GM19467 (cell line): ENCODE measurements around the gene PCBD1.

Experiments
- ATAC-seq: cut with Tn5 transposase; IDR thresholded peaks from one replicate; pipeline ENCODE4 v1.9.1; 2021; ENCODE audit warnings: mild to moderate bottlenecking, moderate library complexity; ENCODE audit not compliant: unreplicated experiment

Gene PCBD1

DNA sequence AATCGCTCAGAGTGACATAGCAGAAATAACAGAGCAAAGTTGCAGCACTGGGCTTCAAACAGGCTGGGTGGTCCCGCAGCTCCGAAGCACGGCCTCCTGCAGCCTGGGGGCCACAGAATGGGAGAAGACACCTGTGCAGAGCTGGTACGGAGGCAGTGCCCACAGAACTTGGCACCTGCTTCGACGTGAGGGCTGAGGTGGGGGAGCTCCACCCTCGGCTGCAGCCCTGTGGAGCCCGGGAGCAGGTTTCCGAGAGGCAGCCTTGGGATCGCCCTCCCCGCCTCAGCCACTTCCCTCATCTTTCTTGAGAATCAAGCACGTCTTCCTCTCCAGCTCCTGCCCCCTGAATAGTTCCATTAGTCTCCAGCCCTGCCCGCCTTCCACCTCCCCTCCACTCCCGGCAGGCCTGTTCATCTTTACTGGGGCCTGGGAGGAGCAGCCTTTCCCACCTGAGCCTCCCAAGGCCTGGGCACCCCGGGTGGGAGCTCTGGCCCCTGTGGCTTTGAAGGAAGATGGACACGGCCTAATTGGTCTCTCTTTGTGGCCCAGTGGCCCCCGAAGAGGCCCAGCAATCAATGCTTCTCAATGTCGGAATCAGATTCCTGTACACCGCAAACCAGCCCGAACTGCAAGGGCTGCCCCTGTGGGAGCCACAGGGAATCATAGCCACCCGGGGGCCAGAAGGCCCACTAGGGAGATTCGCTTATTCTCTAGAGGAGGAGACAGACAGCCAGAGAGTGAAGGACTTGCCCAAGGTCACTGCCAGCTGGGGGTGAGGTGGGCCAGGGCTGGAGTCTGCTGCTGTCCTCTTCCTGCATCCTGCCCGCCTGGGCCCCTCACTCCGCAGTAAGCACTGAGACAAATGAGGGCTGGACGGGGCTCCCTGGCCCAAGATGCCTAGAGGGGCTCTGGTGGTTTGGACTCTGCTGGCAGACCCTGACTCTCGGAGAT, 17.0 kb upstream of the PCBD1 start:
- ATAC-seq = no peak

DNA sequence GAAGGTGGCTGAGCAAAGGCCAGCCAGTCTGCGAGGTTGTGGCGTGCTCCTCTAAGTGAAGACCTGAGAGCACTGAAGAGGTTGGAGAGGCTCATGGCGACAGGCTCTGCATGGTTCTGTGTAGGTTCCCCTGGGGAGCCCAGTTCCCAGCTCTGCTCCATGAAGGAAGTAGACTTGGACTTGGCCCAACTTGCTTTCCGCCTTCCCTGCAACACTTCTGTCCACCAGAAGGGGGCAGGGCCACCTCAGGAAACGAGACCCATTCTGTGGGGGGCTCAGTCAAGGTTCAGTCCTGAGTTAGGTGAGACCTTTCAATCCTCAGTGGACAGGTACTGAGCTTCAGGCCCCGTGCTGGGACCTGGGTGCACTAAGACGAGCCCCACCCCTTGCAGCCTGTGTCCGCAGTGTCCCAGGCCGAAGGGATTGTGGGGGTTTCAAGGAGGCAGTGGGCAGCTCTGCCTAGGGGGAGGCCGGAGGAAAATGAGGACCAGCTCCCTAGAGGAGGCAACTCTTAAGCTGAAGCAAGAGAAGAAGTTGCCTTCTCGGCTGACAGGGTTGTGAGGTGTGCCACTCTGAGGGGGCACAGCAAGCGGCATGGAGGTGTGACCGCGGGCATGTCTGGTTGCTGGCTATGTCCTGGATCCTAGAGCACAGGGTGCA, 15.0 kb upstream of the PCBD1 start:
- no peak for ATAC-seq

GRCh38 chr10:70902661-70903261, 14.4 kb upstream of the PCBD1 start:
- ATAC-seq = no peak

GRCh38 chr10:70901276-70901878, 13.0 kb upstream of the PCBD1 start:
- no peak for ATAC-seq

GRCh38 chr10:70899096-70899495, 10.7 kb upstream of the PCBD1 start:
- ATAC-seq = no peak

DNA sequence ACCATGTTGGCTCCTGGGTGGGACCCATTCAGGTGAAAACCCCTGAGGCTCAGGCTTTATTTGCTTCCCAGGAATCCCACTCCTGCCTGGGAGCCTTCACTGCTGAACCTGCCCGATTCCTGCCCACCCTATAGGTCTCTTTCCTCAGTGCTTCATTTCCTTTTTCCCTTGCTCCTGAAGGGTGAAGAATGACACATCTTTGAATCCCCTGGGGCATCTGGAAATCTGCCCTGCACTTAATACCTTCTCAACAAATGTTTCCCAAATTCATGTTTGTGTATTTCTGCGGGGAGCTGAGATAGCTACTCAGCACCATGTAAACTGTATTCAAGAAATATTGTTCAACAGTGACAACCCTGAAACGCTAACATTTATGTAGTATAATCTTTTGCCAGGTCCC, 10.3 kb upstream of the PCBD1 start:
- no peak for ATAC-seq

DNA sequence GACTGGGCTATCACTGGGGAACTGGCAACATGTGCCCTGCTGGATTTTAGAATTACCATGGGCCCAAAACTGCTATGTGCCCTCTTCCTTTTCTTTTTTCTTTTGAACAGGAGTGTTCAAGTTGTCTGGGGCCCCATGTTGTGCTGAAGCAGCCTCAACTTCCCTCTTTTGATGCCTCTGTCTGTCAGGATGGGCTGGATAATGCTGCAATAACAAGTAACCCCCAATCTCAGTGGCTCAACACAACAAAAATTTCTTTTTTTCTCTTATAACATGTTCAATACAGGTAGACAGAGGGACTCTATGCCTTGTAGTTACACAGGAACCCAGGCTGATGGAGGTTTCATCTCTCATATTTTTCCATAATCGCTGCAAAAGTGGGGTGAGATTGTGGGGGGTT, 8.2 kb upstream of the PCBD1 start:
- ATAC-seq = no peak

DNA sequence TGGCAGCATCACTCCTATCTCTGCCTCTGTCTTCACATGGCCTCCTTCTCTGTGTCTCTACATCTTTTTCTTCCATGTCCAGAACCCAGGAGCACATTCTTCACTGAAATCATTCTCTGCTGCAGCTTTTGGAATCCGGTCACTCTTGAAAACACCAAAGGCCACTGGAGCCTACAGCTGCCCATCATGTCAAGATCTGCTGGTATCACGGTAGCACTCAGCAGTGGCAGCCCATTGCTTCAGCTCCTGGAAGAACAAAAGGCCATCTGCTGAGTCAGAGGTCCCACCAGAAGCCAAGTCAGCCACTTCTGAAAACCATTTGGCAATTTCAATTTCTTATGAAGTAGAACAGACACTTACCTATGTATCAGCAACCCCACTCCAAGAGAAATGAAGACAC, 6.1 kb upstream of the PCBD1 start:
- no peak for ATAC-seq

DNA sequence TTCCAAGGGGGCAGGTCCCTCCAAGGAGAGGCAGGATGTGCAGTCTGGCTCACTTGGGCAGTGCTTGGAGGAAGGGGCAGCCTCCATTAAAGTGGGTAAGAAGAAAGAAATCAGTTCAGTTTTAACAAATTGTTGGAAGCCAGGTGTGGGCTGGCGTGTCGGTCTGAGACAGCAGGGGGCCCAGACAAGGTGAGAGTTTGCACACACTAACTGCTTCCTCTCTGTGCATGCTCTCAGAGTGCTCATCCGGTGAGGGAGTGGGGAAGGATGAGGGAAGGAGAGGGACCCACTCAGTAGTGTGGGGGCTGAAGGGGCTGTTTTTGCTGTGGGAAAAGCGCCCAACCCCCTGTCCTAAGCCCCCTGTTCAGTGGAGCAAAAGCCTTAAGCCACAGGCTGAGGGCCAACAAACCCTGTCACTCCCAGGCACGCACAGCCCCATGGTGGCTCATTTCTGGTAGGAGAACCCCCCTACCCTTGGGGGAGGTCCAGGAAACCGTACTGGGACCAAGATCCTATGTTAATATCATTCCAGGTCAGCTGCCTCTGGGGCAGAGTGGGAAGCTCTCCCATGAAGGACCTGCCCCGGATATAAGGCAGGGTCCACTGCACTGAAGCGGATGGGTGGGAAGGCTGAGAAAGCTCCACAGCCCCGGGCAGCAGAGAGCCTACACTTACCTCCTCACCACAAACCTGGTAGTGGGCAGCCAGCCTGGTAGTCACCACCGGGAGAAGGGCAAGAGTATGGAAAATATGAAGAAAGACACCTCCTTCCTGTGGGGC, 5.1 kb upstream of the PCBD1 start:
- no peak for ATAC-seq

DNA sequence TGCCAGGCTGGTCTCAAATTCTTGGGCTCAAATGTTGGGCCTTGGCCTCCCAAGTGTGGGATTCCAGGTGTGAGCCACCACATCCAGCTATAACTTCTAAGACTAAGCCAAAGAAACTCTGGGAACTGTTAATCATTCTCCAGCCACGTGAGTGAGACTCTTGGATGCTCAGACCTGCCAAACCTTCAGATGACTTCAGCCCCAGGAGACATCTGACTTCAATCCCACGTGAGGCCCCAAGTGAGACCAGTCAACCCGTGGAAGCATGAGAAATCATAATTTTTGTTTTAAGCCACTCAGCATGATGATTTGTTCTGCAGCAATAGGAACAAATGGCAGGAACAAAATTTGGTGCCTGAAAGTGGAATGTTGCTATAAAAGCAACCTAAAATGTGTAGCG, 4.3 kb upstream of the PCBD1 start:
- no peak for ATAC-seq

GRCh38 chr10:70891627-70892026, 3.3 kb upstream of the PCBD1 start:
- ATAC-seq = no peak

DNA sequence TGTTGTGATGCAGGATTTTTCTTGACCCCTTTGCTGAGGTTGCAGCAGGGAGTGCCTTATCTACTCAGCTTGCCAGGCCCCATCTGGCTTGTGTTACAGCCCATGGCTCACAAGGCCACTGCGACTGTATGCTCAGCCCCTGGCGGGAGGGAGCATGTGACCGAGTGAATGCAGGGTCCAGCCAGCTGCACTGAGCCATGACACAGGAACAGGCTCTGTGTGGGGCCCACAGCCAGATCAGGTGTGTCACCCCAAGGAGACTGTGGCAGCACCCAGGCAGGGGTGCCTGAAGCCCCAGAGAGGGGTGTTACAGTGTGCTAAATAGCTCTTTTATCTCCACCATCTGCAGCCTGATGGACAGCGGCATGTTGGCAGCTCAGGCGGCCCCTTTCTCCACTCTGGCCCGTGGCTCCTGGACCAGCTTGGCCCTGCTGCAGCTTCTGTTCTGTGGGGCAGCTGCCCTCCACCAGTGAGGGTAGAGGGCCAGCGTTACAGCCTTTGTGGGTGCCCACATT, 2.6 kb upstream of the PCBD1 start:
- no peak for ATAC-seq

- no peak for ATAC-seq
Measured at GRCh38 chr10:70889291-70889690, 926 bp upstream of the PCBD1 start.

DNA sequence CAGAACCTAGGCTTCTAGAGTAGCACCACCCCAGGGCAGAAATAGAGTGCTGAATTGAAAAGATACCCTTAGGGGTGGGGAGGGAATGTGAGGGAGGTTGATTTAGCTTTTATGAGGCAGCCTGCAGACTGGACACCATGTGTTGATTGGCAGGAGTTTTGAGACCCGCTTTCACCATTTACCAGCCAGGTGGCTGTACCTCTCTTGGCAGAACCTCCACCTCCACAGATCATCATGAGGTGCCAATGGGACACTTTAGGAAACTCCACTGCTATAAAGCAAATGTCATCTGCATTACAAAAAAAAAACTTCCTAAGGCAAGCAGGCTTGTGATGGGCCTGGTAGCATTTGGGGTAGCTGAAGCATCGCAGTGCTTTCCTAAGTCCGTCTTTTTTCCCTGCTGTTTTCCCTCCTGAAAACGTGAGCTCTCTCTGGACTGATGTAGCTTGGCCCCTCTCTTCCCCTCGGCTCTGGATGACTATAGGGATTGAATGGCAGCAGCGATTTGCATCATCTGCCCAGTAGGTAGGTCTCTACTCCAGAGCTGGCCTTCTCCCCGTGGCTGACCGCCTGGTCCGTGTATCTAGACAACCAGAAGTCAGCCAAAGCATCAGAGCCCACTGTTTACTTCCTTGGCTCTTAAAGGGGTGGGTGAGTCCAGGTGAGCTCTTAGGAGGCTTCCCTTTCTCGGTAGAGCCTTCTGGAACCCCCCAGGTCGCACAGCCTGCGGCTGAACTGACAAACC, 1.3 kb downstream of the PCBD1 start:
- ATAC-seq = no peak

DNA sequence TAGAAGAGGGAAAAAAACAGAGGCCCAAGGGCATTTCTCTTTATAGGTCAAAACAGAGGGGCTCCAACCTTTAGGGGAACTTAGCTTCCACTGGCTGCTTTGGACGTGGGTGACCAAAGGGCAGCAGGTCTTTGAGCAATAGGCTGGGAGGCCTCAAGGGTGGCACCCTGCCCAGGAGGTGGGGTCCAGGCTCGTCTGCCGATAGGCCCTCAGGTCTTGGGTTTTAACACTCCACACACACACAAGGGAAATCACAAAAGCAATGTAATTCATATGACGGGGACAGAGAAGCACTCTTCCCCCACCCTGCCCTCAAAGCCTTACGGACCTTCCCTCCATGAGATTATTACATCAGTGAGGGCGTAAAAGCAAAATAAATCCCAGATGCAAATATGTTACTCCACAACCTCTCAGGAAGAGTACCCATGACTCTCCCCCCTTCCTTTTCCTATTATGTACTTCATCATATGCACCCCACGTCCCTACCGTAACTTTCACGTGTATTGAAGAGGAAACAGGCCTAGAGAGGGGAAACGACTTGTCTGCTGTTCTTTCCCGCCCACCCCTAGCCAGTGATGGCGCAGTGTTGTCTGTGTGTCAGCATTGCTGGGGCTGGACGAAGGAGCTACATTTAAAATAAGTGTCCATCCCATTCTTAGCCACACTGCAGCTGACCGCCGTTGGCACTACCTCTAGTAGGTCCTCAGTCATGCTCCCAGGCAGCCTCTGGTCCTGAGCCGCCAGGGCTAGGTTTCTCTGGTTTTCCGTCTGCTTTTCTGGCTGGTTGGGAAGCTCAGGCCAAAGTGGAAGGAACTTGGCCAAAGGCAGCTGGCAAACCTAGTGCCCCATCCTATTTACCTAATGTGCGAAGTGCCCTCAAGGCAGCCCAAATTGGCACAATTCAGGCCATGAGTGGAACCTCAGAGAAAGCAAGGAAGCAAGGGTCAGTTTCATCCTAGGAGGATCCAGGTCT, 2.1 kb downstream of the PCBD1 start:
- ATAC-seq = no peak

- no peak for ATAC-seq
Measured at GRCh38 chr10:70885481-70885880, 2.9 kb downstream of the PCBD1 start.

DNA sequence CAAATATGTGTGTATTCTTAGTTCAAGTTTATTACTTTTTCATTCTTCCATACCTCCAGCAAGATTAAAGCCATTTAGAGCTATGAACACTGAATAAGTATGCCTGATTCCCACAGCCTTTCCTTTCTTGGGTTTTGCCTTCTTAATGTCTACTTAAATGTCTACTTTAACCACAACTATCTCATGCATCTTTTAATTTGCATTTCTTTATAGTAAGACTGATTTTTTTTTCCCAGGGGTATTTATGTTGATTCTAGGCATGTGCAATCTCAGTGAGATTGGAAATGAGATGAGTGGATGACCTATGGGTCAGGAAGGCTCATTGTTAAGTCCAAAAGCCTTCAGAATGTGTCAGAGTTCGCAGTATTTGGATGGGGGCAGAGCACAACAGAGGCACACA, 3.6 kb downstream of the PCBD1 start:
- ATAC-seq = no peak

DNA sequence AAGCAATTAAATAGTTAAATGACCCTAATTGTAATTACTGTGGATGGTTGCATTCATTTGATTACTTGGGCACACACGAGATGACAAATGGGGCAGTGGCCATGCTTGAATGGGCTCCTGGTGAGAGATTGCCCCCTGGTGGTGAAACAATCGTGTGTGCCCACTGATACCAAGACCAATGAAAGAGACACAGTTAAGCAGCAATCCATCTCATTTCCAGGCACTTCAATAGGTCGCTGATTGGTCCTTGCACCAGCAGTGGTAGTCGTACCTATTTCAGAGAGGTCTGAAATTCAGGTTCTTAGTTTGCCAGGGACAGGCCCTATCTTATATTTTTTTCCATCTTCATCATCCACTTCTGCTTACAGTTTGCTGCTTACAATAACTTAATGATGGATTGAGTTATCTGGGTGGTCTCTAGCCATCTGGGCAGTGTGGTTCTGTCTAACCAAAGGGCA, 8.3 kb downstream of the PCBD1 start:
- peak; percentile 66 for ATAC-seq

GRCh38 chr10:70879207-70879606, 9.2 kb downstream of the PCBD1 start:
- ATAC-seq = no peak
